ENCODE data around the gene OPTC.

- peak; percentile 79; the same call in 1 of the 2 replicates for TF ChIP-seq OSR1 (CRISPR knock-in tag; IDR thresholded peaks at IDR 0.05)
- no peak for TF ChIP-seq TSHZ2 (CRISPR knock-in tag; IDR thresholded peaks at IDR 0.05)
- TF ChIP-seq ESRRG (CRISPR knock-in tag; IDR thresholded peaks at IDR 0.05) = no peak
- TF ChIP-seq CSDC2 (CRISPR knock-in tag; IDR thresholded peaks at IDR 0.05) = no peak
- no peak for TF ChIP-seq BACH2 (CRISPR knock-in tag; IDR thresholded peaks at IDR 0.05; ENCODE audit: borderline replicate concordance)
- no peak for TF ChIP-seq ZFP30 (CRISPR knock-in tag; IDR thresholded peaks at IDR 0.05)
- TF ChIP-seq CREB5 (CRISPR knock-in tag; IDR thresholded peaks at IDR 0.05; ENCODE audit: low read depth) = no peak
- no peak for TF ChIP-seq RARB (CRISPR knock-in tag; IDR thresholded peaks at IDR 0.05)
- TF ChIP-seq ARNTL (CRISPR knock-in tag; IDR thresholded peaks at IDR 0.05; ENCODE audit: borderline replicate concordance, low read depth) = no peak
These were observed 64.3 kb downstream of the OPTC start for GRCh38 chr1:203558064-203558760.

Data from SK-N-SH treated with all-trans-retinoic acid at 6 μM for 48 hours (cell line).